Stimulated activated naive CD8-positive, alpha-beta T cell treated with anti-CD3 and anti-CD28 coated beads, Interleukin-15, Interleukin-2, amounts not matched to agents 100 ng/mL and 50 ng/mL, for 24 hours (primary cell): ENCODE measurements around the gene WDFY2.
"Not testable (repeated sequence)": the region's sequence is repeated elsewhere in the genome, so short reads cannot be mapped to it uniquely, and the experiment has no call there.

Experiments used
- H3K27ac Mint-ChIP-seq: one replicate; pipeline ENCODE4 v1.8.0; 2021; ENCODE audit warnings: mild to moderate bottlenecking, mixed read lengths
- H3K27me3 Mint-ChIP-seq: one replicate; pipeline ENCODE4 v1.8.0; 2021; ENCODE audit warnings: mixed read lengths
- H3K36me3 Mint-ChIP-seq: one replicate; pipeline ENCODE4 v1.8.0; 2021; ENCODE audit warnings: low read depth, mixed read lengths
- H3K4me1 Mint-ChIP-seq: one replicate; pipeline ENCODE4 v1.8.0; 2021; ENCODE audit warnings: low read depth, mixed read lengths
- H3K4me3 Mint-ChIP-seq: one replicate; pipeline ENCODE4 v1.8.0; 2021; ENCODE audit warnings: mild to moderate bottlenecking, mixed read lengths
- H3K9me3 Mint-ChIP-seq: one replicate; pipeline ENCODE4 v1.8.0; 2021; ENCODE audit warnings: mixed read lengths

Gene WDFY2

DNA sequence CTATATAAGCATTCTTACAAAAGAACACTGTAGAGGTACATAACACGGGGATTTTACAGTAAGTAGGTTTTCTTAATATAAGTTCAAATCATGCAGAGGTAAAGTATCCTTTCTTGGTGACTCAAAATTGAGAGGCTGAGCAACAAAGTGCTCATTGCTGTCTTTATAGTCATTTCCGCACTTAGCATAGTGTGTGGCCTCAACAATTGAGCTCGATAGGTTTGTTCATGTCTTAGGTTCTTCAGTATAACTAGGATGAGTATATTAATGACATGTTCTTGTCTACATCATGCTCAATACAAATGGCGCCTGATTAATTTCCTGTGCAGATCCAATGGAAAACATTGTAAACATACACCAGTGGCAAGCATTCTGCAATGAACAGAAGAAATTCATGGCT is 1.4 kb downstream of the WDFY2 start:
- Mint-ChIP-seq H3K4me1 (peaks cover 57% of the 10 kb centered on the region), H3K36me3 (peaks cover 5% of the 10 kb centered on the region), H3K9me3 (no peaks in the 10 kb centered on the region), H3K27ac (peak overlapping the region; percentile 74), H3K27me3 (no peaks in the 10 kb centered on the region), H3K4me3 (peak overlapping the region; percentile 91)

- Mint-ChIP-seq H3K9me3 (no peaks in the 10 kb centered on the region), H3K27me3 (no peaks in the 10 kb centered on the region), H3K36me3 (peaks cover 5% of the 10 kb centered on the region), H3K4me1 (peaks cover 66% of the 10 kb centered on the region), H3K4me3 (no peak overlapping the region), H3K27ac (no peak overlapping the region)
Observed at GRCh38 chr13:51587372-51587771, 3.1 kb downstream of the WDFY2 start.

GRCh38 chr13:51588406-51588949 is 4.2 kb downstream of the WDFY2 start:
- H3K36me3 Mint-ChIP-seq = peaks cover 5% of the 10 kb centered on the region
- H3K27me3 Mint-ChIP-seq = no peaks in the 10 kb centered on the region
- H3K9me3 Mint-ChIP-seq = no peaks in the 10 kb centered on the region
- H3K27ac Mint-ChIP-seq = no peak overlapping the region
- peaks cover 59% of the 10 kb centered on the region for H3K4me1 Mint-ChIP-seq
- no peak overlapping the region for H3K4me3 Mint-ChIP-seq

GRCh38 chr13:51589793-51590192 is 5.5 kb downstream of the WDFY2 start:
- H3K27ac Mint-ChIP-seq = no peak overlapping the region
- peaks cover 57% of the 10 kb centered on the region for H3K4me1 Mint-ChIP-seq
- no peaks in the 10 kb centered on the region for H3K27me3 Mint-ChIP-seq
- peaks cover 5% of the 10 kb centered on the region for H3K36me3 Mint-ChIP-seq
- no peaks in the 10 kb centered on the region for H3K9me3 Mint-ChIP-seq
- H3K4me3 Mint-ChIP-seq = no peak overlapping the region

DNA sequence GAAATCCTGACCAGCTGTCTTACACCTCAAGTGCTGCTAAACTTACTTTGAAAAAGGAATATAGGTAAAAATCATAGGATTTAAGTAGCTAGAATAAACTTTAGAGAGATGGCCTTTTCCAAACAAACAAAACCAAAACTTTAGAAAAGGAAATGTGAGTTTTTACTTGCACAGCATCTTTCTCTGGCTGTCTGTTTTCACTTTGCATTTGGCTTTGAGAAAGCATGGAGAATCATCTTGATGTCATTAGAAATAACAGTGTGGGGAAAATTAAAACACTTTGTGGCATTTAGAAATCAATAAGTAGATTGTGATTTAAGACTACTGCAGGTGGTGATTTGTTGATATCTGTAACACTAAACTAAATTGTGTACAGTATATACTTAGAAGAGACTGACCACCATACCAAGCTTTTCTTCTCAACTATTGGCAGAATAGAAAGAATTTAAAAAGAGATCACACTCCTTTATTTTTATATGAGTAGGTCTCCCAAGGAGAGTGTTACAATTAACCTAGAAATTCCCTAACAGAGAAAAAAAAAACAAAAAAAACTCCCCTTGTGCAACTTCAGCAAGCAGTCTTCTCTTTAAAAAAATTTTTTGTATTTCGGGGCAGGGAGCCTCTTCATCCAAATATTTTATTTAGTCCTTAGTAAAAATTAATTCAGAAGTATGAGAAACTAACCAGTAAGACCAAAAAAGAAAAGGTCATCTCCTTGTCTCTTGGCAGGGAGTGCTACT is 6.1 kb downstream of the WDFY2 start:
- no peak overlapping the region for H3K27ac Mint-ChIP-seq
- peak overlapping the region; percentile 4 for H3K4me3 Mint-ChIP-seq
- H3K4me1 Mint-ChIP-seq = peaks cover 58% of the 10 kb centered on the region
- H3K27me3 Mint-ChIP-seq = no peaks in the 10 kb centered on the region
- H3K9me3 Mint-ChIP-seq = no peaks in the 10 kb centered on the region
- peaks cover 5% of the 10 kb centered on the region for H3K36me3 Mint-ChIP-seq

DNA sequence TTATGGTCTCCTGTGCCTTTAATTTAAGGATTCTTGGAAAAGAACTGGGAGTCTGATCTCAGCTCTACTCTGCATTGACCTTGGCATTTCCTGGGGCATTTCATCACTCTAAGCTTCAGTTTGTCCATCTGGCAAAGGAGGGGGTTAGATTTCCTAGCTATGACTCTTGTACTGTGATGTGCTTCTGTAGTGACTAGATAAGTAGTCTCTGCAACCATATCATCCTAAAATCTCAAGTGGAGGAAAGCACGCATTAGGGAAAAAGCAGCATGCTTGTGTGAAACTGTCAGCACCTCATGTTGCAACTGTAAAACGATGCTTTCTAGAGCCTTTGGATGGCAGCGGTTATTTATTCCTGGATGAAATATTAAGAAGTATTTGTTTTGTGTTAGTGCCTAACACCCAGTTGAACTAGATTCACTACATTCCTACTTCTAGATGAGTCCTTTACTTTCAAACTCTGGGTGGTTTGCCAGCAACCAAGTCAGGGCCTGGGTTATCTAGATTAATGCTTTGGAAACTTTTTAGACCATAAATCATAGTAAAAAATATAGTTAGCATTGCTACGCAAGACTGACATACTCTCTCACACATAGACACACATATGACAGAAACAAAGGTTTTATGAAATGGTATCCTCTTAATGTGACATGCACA is 6.8 kb downstream of the WDFY2 start:
- H3K27ac Mint-ChIP-seq = no peak overlapping the region
- H3K27me3 Mint-ChIP-seq = no peaks in the 10 kb centered on the region

DNA sequence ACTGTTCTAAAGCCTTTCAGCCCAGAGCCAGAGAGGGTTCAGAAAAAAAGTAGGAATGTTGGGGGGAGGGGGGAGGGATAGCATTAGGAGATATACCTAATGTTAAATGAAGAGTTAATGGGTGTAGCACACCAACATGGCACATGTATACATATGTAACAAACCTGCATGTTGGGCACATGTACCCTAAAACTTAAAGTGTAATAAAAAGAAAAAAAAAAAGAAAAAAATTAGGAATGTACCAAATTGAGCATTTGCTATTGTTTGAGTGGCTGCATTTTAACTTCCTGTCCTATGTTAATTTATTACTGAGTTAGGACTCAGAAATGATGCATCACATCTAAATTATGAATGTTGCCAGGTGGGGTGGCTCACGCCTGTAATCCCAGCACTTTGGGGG is 7.7 kb downstream of the WDFY2 start:
- H3K4me1 Mint-ChIP-seq = peaks cover 48% of the 10 kb centered on the region
- not testable (repeated sequence) for H3K27me3 Mint-ChIP-seq, H3K4me3 Mint-ChIP-seq, H3K27ac Mint-ChIP-seq, H3K9me3 Mint-ChIP-seq, H3K36me3 Mint-ChIP-seq

More for the DNA sequence above, 6.8 kb downstream of the WDFY2 start:
- Mint-ChIP-seq H3K9me3 (no peaks in the 10 kb centered on the region), H3K4me3 (no peak overlapping the region), H3K36me3 (peaks cover 9% of the 10 kb centered on the region), H3K4me1 (peaks cover 51% of the 10 kb centered on the region)

DNA sequence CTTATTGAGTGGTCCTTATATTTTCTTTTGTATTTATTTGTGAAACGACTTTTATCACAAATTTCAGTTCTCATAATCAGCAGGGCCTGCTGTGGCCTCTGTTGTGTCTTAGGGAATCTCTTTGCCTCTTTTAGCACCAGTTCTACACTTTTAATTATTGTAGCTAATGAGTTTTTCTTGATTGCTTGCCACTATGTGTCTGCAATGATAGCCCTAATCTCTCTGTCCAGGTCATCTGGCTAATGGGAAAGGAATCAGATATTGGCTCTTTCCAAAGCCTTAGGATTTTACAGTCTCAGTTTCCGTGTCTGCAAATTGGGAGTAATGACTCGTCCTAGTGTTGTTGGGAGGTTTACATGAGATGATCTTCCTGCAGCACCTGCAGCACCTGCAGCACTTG is 10.2 kb downstream of the WDFY2 start:
- H3K36me3 Mint-ChIP-seq = peaks cover 4% of the 10 kb centered on the region
- no peaks in the 10 kb centered on the region for H3K9me3 Mint-ChIP-seq
- H3K27me3 Mint-ChIP-seq = no peaks in the 10 kb centered on the region
- H3K27ac Mint-ChIP-seq = no peak overlapping the region
- H3K4me3 Mint-ChIP-seq = no peak overlapping the region
- peaks cover 30% of the 10 kb centered on the region for H3K4me1 Mint-ChIP-seq

DNA sequence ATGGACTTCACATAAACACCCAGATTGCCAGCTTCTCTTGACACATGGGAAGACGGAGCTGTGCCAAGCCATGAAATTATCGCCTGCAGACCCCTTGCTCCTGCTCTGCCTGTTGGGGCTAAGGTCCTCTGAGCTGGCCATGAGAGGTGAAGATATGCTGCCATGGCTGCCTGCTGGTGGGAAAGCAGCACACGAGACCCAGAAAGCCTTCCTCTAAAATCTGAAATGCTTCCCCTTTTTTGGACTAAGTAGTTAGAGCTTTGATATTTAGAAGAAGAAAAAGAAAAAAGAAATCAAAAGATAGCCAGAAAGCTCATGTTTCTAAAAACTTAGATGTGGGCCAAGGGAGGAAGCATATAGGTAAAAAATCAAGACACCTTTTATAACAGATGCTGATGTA is 11.2 kb downstream of the WDFY2 start:
- Mint-ChIP-seq H3K4me1 (peaks cover 30% of the 10 kb centered on the region), H3K4me3 (no peak overlapping the region)

GRCh38 chr13:51596541-51596940 is 12.3 kb downstream of the WDFY2 start:
- H3K27ac Mint-ChIP-seq = no peak overlapping the region
- no peak overlapping the region for H3K4me3 Mint-ChIP-seq
- peaks cover 27% of the 10 kb centered on the region for H3K4me1 Mint-ChIP-seq
- H3K36me3 Mint-ChIP-seq = peaks cover 4% of the 10 kb centered on the region
- no peaks in the 10 kb centered on the region for H3K9me3 Mint-ChIP-seq
- no peaks in the 10 kb centered on the region for H3K27me3 Mint-ChIP-seq

More for the DNA sequence above, 11.2 kb downstream of the WDFY2 start:
- H3K27me3 Mint-ChIP-seq = no peaks in the 10 kb centered on the region
- H3K9me3 Mint-ChIP-seq = no peaks in the 10 kb centered on the region
- peaks cover 4% of the 10 kb centered on the region for H3K36me3 Mint-ChIP-seq
- H3K27ac Mint-ChIP-seq = no peak overlapping the region

- no peaks in the 10 kb centered on the region for H3K27me3 Mint-ChIP-seq
- peaks cover 4% of the 10 kb centered on the region for H3K36me3 Mint-ChIP-seq
- H3K4me3 Mint-ChIP-seq = no peak overlapping the region
- H3K27ac Mint-ChIP-seq = no peak overlapping the region
- H3K4me1 Mint-ChIP-seq = peaks cover 37% of the 10 kb centered on the region
- no peaks in the 10 kb centered on the region for H3K9me3 Mint-ChIP-seq
Observed at GRCh38 chr13:51599444-51600176, 15.3 kb downstream of the WDFY2 start.

- Mint-ChIP-seq H3K36me3 (peaks cover 3% of the 10 kb centered on the region), H3K27ac (no peak overlapping the region), H3K4me1 (peaks cover 37% of the 10 kb centered on the region), H3K4me3 (no peak overlapping the region), H3K27me3 (no peaks in the 10 kb centered on the region), H3K9me3 (no peaks in the 10 kb centered on the region)
Observed at GRCh38 chr13:51600703-51601102, 16.4 kb downstream of the WDFY2 start.

DNA sequence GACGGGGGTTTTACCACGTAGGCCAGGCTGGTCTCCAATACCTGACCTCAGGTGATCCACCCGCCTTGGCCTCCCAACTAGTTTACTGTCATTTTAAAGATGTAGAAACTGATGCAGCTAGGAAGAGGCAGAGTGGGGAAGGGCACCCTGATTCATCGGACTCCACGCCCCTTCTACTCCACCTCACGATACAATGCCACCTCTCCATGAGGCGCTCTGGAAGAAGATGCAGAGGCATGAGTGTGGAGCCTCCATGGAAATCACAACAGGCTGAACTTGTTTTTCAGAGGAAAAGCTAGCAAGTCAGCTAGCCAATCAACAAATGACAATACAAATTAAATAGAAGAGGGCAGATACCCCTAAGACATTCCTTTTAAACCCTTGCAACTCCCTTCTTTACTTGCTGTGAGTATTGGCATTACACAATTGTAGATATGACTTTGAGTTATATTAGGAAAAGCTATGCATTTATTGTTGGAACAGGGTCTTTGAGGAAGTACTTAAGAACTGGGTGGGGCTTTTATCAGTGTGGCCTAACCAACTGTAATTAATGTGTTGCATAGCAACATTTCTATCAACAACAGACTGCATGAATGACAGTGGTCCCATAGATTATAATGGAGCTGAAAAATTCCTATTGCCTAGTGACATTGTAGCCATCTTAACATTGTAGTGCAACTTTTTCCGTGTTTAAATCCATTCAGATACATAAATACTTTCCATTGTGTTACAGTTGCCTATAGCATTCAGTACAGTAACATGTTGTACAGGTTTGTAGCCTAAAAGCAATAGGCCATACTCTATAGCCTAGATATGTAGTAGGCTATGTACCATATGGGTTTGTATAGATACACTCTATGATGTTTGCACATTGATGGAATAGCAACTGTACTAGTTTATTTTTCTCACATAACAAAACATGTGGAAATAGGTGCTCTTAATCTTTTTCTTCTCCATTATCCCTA is 17.6 kb downstream of the WDFY2 start:
- H3K4me1 Mint-ChIP-seq = peaks cover 37% of the 10 kb centered on the region
- H3K27me3 Mint-ChIP-seq = no peaks in the 10 kb centered on the region

DNA sequence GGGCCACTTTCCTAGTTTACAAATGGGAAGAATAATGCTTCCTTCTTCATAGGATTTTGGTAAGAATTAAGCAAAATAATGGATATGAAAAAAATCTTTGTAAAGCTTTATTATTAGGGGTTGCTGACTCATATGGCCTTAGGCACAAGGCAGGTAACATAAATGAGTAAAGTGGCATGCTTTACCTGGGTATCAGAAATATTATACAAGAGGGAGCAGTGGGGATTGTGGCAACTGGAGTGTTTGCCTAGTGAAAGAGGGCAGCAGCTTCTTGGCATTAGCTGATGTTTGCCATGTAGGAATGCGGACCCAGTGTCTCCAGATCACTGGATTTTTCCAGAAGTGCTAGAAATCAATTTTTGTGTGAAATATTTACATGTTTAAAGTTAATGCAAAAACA is 19.5 kb downstream of the WDFY2 start:
- Mint-ChIP-seq H3K4me3 (no peak overlapping the region), H3K4me1 (peaks cover 43% of the 10 kb centered on the region), H3K36me3 (peaks cover 6% of the 10 kb centered on the region), H3K27ac (no peak overlapping the region), H3K27me3 (no peaks in the 10 kb centered on the region), H3K9me3 (no peaks in the 10 kb centered on the region)

More for the DNA sequence above, 17.6 kb downstream of the WDFY2 start:
- Mint-ChIP-seq H3K9me3 (no peaks in the 10 kb centered on the region), H3K4me3 (no peak overlapping the region), H3K36me3 (no peaks in the 10 kb centered on the region), H3K27ac (no peak overlapping the region)
